HG03342 (cell line): ENCODE measurements around the gene FGD3.

Experiments
- ATAC-seq: cut with Tn5 transposase; IDR thresholded peaks from one replicate; pipeline ENCODE4 v1.9.1; 2021; ENCODE audit warnings: mild to moderate bottlenecking, moderate library complexity; ENCODE audit not compliant: unreplicated experiment

FGD3 gene

GRCh38 chr9:93028448-93029006 lies 81.2 kb downstream of the FGD3 start:
- ATAC-seq, result no peak

DNA sequence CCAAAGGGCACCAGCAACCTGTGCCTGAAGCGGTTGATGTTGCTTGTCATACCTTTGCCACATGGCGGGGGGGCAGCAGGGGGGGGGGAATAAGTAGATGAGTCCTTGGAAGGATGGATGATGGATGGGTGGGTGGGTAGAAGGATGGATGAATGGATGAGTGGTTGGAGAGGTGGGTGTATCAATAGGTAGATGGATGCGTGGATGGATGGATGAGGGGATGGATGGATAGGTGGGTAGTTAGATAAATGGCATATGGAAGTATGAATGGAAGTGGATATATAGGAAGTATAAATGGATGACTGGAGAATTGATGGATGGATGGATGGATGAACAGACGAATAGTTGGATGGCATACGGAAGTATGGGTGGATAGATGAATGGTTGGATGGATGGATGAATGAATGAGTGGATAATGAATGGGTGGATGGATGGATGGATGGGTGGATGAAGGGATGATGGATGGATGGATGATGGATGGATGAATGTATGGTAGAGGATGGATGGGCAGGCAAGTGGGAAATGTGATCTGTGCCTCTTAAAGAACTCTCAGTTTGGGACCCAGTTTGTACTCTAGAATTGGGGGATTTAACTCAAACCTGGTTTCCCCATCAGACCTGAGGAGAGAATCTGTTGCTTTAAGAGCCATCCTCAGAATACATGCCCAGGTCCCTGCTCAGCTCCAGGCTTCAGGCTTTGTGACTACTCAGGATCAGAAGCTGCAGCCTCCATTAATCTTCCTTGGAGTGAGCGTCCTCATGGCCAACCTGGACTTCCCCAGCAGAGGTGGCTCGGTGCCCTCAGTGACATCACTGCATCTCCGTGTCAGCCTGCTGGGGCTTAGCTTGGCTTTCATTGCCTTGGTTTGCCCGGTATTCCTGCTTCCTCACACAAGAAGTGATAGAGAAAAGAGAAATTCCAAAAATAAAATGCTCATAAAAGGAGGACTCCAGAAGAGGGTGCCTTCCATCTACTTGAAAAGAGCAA lies 83.6 kb downstream of the FGD3 start:
- ATAC-seq, result no peak

GRCh38 chr9:93031629-93032430 lies 84.5 kb downstream of the FGD3 start:
- no peak for ATAC-seq

GRCh38 chr9:93032545-93032944 lies 85.2 kb downstream of the FGD3 start:
- ATAC-seq, result no peak

DNA sequence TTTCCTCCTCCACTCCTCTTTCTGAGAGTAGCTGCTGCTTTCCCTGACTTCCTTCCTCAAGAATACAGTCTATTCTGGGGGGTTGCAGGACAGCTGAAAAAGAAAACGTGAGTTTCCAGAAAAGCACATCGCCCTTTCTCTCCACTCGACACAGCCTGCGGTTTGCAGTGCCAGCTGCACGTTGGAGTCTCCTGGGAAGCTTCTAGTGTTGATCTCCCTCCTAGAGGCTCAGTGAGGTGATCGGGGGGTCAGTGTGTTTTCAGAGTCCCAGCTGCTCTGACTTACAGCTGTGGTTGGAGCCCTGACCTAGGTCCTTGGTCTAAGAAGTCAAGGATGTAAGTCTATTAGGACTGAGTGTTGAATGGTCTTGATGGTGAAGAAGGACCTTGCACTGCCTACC lies 86.2 kb downstream of the FGD3 start:
- ATAC-seq, result no peak

DNA sequence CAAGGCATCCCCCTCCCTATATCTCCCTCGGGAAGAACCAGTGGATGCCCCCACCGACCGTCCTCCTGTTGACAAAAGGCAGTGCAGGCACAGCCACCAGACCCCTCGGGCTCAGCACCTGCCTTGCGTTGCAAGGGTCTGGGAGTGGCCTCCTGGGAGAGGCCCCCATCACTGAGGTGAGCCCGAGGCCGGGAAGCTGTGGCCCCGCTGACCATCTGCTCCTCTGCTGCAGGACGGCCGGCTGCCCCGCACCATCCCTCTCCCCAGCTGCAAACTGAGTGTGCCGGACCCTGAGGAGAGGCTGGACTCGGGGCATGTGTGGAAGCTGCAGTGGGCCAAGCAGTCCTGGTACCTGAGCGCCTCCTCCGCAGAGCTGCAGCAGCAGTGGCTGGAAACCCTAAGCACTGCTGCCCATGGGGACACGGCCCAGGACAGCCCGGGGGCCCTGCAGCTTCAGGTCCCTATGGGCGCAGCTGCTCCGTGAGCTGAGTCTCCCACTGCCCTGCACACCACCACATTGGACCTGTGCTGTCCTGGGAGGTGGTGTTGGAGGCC lies 87.9 kb downstream of the FGD3 start:
- no peak for ATAC-seq

DNA sequence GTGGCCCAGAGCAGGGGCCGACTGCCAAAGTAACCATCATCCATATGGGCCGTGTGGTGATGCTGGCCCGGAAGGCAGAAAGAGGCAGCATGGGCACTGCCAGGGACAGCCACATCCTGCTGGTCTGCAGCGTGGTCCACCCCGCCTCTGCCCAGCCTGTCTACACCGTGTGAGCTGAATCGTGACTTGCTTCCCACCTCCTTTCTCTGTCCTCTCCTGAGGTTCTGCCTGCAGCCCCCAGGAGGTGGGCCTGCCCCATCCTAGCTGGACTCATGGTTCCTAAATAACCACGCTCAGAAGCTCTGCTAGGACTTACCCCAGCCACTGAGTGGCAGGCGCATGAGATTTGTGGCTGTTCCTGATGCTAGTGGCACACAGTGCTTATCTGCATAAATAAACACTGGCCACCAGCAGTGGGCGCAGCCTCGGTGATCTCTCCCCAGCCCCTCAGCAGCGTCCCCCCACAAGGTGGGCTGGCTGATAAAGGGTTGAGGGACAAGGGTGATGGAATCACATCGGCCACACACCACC lies 88.6 kb downstream of the FGD3 start:
- ATAC-seq, result no peak

GRCh38 chr9:93036887-93037475 lies 89.7 kb downstream of the FGD3 start:
- ATAC-seq, result no peak

GRCh38 chr9:93037476-93037971 lies 90.2 kb downstream of the FGD3 start:
- ATAC-seq, result no peak

DNA sequence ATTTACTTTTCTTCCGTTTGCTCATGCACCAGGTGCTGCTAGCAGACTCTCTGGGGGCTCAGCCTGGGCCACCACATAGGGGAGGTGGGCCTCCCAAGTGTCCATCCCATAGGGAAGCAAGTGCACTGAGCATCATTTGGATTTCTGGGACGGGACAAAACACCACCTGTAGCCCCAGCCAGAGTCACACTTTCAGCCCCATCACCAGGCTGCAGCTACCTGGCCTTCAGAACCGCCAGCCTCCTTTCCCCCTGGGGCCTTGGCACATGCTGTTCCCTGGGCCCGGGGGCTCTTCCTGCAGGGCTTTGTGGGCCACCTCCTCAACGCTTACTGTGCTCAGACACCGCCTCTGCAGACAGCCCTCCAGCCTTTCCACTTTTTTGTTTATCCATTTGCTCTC lies 91.6 kb downstream of the FGD3 start:
- no peak for ATAC-seq

DNA sequence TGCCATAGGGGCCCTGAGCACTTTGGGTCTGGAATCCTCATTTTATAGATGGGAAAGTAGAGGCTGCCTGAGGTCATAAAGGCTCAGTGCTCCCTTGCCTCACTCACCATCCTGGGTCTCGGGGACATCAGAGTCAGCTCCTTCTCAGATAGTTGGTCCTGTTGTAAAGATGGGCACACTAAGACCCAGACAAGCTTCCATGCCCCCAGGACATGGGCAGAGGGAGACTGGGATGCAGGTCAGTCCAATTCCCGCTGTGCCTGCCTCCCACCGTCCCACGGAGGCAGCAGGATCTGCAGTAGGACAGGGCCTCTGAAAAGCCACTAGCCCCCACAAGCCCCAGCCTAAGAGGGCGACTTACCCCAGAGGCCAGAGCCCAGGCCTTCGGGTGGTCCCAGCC lies 92.1 kb downstream of the FGD3 start:
- no peak for ATAC-seq

- no peak for ATAC-seq
These were observed 92.7 kb downstream of the FGD3 start for GRCh38 chr9:93039976-93040375.

GRCh38 chr9:93040409-93040808 lies 93.1 kb downstream of the FGD3 start:
- no peak for ATAC-seq

GRCh38 chr9:93041108-93041802 lies 93.9 kb downstream of the FGD3 start:
- ATAC-seq, result no peak

- ATAC-seq, result no peak
These were observed 95.8 kb downstream of the FGD3 start for GRCh38 chr9:93043122-93043521.

GRCh38 chr9:93045521-93045920 lies 98.2 kb downstream of the FGD3 start:
- no peak for ATAC-seq

DNA sequence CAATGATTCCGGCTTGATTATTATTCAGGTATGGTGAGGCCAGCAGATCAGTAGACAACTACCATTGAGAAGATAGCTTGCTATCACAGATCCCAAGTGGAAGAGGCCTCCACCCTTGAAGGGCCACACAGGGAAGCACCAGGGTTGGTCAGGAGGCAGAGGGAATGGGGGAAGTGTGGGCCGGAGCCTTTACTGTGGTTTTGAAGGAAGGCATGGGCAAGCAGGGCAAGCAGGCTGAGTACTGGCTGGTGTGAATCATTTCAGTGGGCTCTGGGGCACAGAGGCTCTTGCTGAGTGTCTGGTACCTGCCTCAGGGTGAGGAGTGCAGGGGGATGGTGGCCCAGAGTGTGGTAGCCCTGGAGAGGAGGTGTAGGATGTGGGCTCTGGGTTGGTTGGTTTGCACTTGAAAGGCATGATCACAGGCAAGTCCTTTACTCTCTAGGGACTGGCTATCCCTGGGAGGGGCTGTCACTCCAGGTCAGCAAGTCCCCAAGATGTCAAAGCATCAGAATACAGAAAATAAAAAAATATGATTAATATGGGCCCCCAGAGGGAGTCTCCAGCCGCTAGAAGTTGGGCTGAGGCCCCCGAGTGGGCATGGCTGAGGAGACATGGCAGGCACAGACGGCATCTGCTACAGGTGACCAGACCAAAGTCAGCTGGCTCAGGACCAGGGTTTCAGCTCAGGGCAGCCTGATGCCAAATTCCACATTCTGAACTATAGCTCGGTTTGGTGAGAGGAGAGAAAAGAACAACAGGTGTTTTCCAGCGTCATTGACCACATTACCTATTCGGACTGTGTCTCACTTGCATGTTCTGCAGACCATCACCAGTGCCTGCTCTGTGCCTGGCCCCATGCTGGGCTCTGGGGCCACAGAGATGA lies 101.5 kb downstream of the FGD3 start:
- ATAC-seq, result no peak

GRCh38 chr9:93049491-93049890 lies 102.2 kb downstream of the FGD3 start:
- no peak for ATAC-seq

DNA sequence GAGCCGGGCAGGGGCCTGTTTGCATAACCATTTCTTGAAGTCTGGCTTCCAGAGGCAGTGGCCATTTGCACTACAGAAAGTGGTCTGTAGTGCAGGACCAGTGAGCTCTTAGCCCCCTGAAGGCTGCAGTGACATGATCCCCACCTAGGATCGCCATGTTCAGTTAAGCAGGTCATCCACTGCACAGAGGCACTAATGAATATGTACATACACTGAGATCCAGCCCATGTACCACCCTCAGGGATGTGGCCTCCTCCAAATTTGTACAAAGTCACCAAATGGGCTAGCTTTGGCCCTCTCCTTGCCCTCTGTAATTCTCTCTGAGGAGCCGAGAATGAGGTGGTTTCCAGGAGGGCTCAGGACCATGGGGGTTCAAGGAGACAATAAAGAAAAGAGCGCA lies 102.9 kb downstream of the FGD3 start:
- ATAC-seq, result no peak
